Right lobe of liver (tissue), 4 donors: ENCODE results near the gene AP4M1.

ENCODE experiments used
- POLR2A ChIP-seq: fragments of 450-650 bp; IDR thresholded peaks from one replicate; pipeline ENCODE4 v1.6.1; 2017; ENCODE audit warnings: antibody characterized with exemption, mild to moderate bottlenecking
- TF ChIP-seq, protein P1 (sequence below), 4 donors: fragments of 200-600 bp in 3 of 4; fragments of 450-650 bp in 1 of 4; IDR thresholded peaks; one replicate each; pipeline versions ENCODE4 v1.5.1 to v1.8.0; 2016 to 2022; ENCODE audit warnings: antibody characterized with exemption in 4 of 4, mild to moderate bottlenecking in 2 of 4
- donor health status: DM: no; HTN: no; CAD: no.
- donor health status: DM: no; HTN: no; CAD: no.
- donor health status: DM: no; HTN: yes; CAD: no.

DNA sequence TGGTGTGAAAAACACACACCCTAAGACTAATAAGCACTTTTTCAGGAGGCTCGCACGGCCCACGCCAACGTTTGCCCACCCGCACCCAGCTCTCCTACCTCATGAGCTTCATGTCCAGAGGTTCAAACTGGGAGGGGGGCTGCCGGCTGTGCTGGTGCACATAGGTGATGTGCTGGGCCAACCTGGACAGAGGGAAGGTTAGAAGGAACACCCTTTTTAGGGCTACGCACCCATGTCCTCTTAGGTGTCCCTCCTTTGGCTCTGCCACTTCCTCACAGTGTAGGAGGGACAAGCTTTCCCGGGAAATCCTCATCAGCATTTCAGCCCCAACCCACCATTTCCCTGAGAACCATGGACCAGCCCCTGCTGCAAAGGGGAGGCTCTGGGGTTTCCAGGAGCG is 6.2 kb upstream of the AP4M1 start:
- TF ChIP-seq, protein P1, sequence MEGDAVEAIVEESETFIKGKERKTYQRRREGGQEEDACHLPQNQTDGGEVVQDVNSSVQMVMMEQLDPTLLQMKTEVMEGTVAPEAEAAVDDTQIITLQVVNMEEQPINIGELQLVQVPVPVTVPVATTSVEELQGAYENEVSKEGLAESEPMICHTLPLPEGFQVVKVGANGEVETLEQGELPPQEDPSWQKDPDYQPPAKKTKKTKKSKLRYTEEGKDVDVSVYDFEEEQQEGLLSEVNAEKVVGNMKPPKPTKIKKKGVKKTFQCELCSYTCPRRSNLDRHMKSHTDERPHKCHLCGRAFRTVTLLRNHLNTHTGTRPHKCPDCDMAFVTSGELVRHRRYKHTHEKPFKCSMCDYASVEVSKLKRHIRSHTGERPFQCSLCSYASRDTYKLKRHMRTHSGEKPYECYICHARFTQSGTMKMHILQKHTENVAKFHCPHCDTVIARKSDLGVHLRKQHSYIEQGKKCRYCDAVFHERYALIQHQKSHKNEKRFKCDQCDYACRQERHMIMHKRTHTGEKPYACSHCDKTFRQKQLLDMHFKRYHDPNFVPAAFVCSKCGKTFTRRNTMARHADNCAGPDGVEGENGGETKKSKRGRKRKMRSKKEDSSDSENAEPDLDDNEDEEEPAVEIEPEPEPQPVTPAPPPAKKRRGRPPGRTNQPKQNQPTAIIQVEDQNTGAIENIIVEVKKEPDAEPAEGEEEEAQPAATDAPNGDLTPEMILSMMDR (IDR thresholded peaks at IDR 0.05): no peak
- no peak for TF ChIP-seq POLR2A
